Tibial nerve (tissue), 4 donors: ENCODE data around the gene GALNT11.

Source experiments
- CTCF ChIP-seq, 5 experiments: fragments of 200-600 bp in 3 of 5; fragments of 450-650 bp in 2 of 5; sonication (generic) in 3 of 5; IDR thresholded peaks; one replicate each; pipeline ENCODE4 v1.5.1; 2016 to 2019; ENCODE audit warnings: antibody characterized with exemption in 5 of 5, mild to moderate bottlenecking in 3 of 5, moderate library complexity in 2 of 5
- EP300 ChIP-seq, 2 donors: sonication (generic); formaldehyde crosslinking; IDR thresholded peaks; one replicate each; pipeline ENCODE4 v1.6.1; 2017; ENCODE audit warnings: antibody characterized with exemption in 2 of 2, mild to moderate bottlenecking in 1 of 2
- POLR2A ChIP-seq, 2 donors: fragments of 450-650 bp; IDR thresholded peaks; one replicate each; pipeline ENCODE4 v1.6.1; 2017; ENCODE audit warnings: antibody characterized with exemption in 2 of 2, mild to moderate bottlenecking in 2 of 2, moderate library complexity in 2 of 2

GRCh38 chr7:152050547-152050971, 25.1 kb downstream of the GALNT11 start:
- TF ChIP-seq CTCF (IDR thresholded peaks at IDR 0.05) (no peak), POLR2A (IDR thresholded peaks at IDR 0.05) (no peak), EP300 (IDR thresholded peaks at IDR 0.05) (no peak)
